Neural cell (in vitro differentiated cells): ENCODE data around the gene RAD9A. TPM values are rescaled to one million over a fixed set of nuclear protein-coding genes. Genes with fewer than 3 reads are reported as not detected.
"Not testable (repeated sequence)": the region's sequence is repeated elsewhere in the genome, so short reads cannot be mapped to it uniquely, and the experiment has no call there.

Source experiments
- H2AFZ ChIP-seq: fragments of 200-600, 300-800 bp; sonication (generic), shearing (Covaris generic); 2 replicates; pipeline ENCODE4 v1.6.0; 2014; ENCODE audit warnings: low read depth, mild to moderate bottlenecking, antibody characterized with exemption, low read length, moderate library complexity
- H3F3A ChIP-seq: fragments of 200-600 bp; shearing (Covaris generic); 2 replicates; pipeline ENCODE4 v1.6.1; 2016; ENCODE audit warnings: mild to moderate bottlenecking, moderate library complexity, mixed read lengths, antibody characterized with exemption, low read length; ENCODE audit not compliant: insufficient read depth, poor library complexity, severe bottlenecking
- H3K27ac ChIP-seq: fragments of 200-600, 300-800 bp; sonication (generic), shearing (Covaris generic); 2 replicates; pipeline ENCODE4 v1.5.1; 2014; ENCODE audit warnings: mild to moderate bottlenecking, low read length, moderate library complexity
- H3K27me3 ChIP-seq: fragments of 300-800, 200-600 bp; sonication (generic), shearing (Covaris generic); 2 replicates; pipeline ENCODE4 v1.6.0; 2014; ENCODE audit warnings: mild to moderate bottlenecking, low read depth, low read length, moderate library complexity; ENCODE audit not compliant: insufficient read depth
- H3K36me3 ChIP-seq: fragments of 300-800, 200-600 bp; sonication (generic), shearing (Covaris generic); 2 replicates; pipeline ENCODE4 v1.5.1; 2014; ENCODE audit warnings: mild to moderate bottlenecking, antibody characterized with exemption, low read length, moderate library complexity; ENCODE audit not compliant: insufficient read depth
- H3K4me2 ChIP-seq: fragments of 300-800, 200-600 bp; sonication (generic), shearing (Covaris generic); 2 replicates; pipeline ENCODE4 v1.6.0; 2014; ENCODE audit warnings: mild to moderate bottlenecking, low read length
- H3K4me3 ChIP-seq: fragments of 300-800, 200-600 bp; sonication (generic), shearing (Covaris generic); 2 replicates; pipeline ENCODE4 v1.5.1; 2014; ENCODE audit warnings: mild to moderate bottlenecking, low read length, moderate library complexity
- H3K79me2 ChIP-seq: fragments of 200-600 bp; shearing (Covaris generic); replicated peaks from 2 replicates; pipeline ENCODE4 v1.6.0; 2014; ENCODE audit warnings: mild to moderate bottlenecking, low read length, moderate library complexity; ENCODE audit not compliant: insufficient read depth
- H3K9ac ChIP-seq: fragments of 300-800, 200-600 bp; sonication (generic), shearing (Covaris generic); 2 replicates; pipeline ENCODE4 v1.6.1; 2016; ENCODE audit warnings: mild to moderate bottlenecking, low read length, mixed read lengths
- H3K9me2 ChIP-seq: fragments of 200-600 bp; shearing (Covaris generic); 2 replicates; pipeline ENCODE4 v1.6.1; 2016; ENCODE audit warnings: mild to moderate bottlenecking, low read length, mixed read lengths; ENCODE audit not compliant: insufficient read depth
- H3K9me3 ChIP-seq: fragments of 200-600, 300-800 bp; sonication (generic), shearing (Covaris generic); 2 replicates; pipeline ENCODE4 v1.6.1; 2016; ENCODE audit warnings: mild to moderate bottlenecking, mixed run types, low read length, moderate library complexity, mixed read lengths
- H4K20me1 ChIP-seq: fragments of 200-600 bp; shearing (Covaris generic); 2 replicates; pipeline ENCODE4 v1.6.1; 2016; ENCODE audit warnings: mild to moderate bottlenecking, mixed run types; ENCODE audit not compliant: insufficient read depth
- CTCF ChIP-seq: fragments of 450-650 bp; IDR thresholded peaks from 2 replicates; pipeline ENCODE4 v1.5.1; 2014; ENCODE audit warnings: antibody characterized with exemption, mild to moderate bottlenecking, moderate library complexity; ENCODE audit not compliant: poor library complexity, severe bottlenecking
- EP300 ChIP-seq: fragments of 450-650 bp; conservative IDR thresholded peaks from 2 replicates; pipeline ENCODE4 v1.6.1; 2014; ENCODE audit warnings: antibody characterized with exemption, mild to moderate bottlenecking, moderate library complexity; ENCODE audit not compliant: poor library complexity, severe bottlenecking
- EZH2 ChIP-seq: fragments of 200-600, 300-800 bp; shearing (Covaris generic), sonication (generic); IDR thresholded peaks from 2 replicates; pipeline ENCODE4 v1.6.1; 2014; ENCODE audit warnings: antibody characterized with exemption, low read length, borderline replicate concordance, mild to moderate bottlenecking; ENCODE audit not compliant: insufficient read depth, poor library complexity, severe bottlenecking
- MXI1 ChIP-seq: fragments of 450-650 bp; conservative IDR thresholded peaks from 2 replicates; pipeline ENCODE4 v1.6.1; 2014; ENCODE audit warnings: antibody characterized with exemption, mild to moderate bottlenecking; ENCODE audit not compliant: poor library complexity, severe bottlenecking
- POLR2AphosphoS5 ChIP-seq: IDR thresholded peaks from 2 replicates; pipeline ENCODE4 v1.6.1; 2012
- RAD21 ChIP-seq: fragments of 450-650 bp; conservative IDR thresholded peaks from 2 replicates; pipeline ENCODE4 v1.6.1; 2014; ENCODE audit warnings: antibody characterized with exemption, mild to moderate bottlenecking, moderate library complexity
- SMC3 ChIP-seq: fragments of 450-650 bp; conservative IDR thresholded peaks from 2 replicates; pipeline ENCODE4 v1.6.1; 2014; ENCODE audit warnings: antibody characterized with exemption, mild to moderate bottlenecking, moderate library complexity; ENCODE audit not compliant: poor library complexity
- TAF1 ChIP-seq: IDR thresholded peaks from 2 replicates; pipeline ENCODE4 v1.6.1; 2012; ENCODE audit warnings: low read depth
- polyA plus RNA-seq: library from polyadenylated mRNA; depleted of rRNA; stranded (reverse); fragments of >200 nt; gene quantifications from 2 replicates; pipeline ENCODE4 v1.2.3, GENCODE V29; 2014
- TF ChIP-seq, protein P1 (sequence below): IDR thresholded peaks from 2 replicates; pipeline ENCODE4 v1.6.1; 2012; ENCODE audit warnings: borderline replicate concordance

The RAD9A gene
- polyA plus RNA-seq, 1 donor from 2014 or later, result 59.6 TPM

- Histone ChIP-seq H3K27me3 (no peaks in the 10 kb centered on the region), H3K9ac (no peak overlapping the region)
Observed at GRCh38 chr11:67423891-67424613, 32.3 kb downstream of the RAD9A start.

DNA sequence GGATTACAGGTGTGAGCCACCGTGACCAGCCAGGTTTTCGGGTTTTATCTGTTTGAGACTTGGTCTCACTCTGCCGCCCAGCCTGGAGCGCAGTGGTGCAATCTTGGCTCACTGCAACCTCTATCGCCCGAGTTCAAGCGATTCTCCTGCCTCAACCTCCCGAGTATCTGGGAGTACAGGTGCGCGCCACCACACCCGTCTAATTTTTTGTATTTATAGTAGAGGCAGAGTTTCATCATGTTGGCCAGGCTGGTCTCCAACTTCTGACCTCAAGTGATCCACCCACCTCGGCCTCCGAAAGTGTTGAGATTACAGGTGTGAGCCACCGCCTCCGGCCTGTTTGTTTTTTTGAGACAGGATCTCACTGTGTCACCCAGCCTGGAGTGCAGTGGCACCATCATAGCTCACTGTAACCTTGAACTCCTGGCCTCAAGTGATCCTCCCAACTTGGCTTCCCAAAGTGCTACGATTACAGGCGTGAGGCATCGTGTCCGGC, 35.6 kb downstream of the RAD9A start:
- not testable (repeated sequence) for H3K4me2 ChIP-seq, H3K27me3 ChIP-seq, H4K20me1 ChIP-seq, H3K36me3 ChIP-seq, H3F3A ChIP-seq, H3K9me2 ChIP-seq, H3K9me3 ChIP-seq, H3K79me2 ChIP-seq
- H3K9ac ChIP-seq, result peak overlapping the region; percentile 97
- peak overlapping the region; percentile 84 for H3K27ac ChIP-seq
- H3K4me3 ChIP-seq, result peak overlapping the region; percentile 98
- peak overlapping the region; percentile 91 for H2AFZ ChIP-seq

More at GRCh38 chr11:67423891-67424613, 32.3 kb downstream of the RAD9A start:
- Histone ChIP-seq H3K4me2 (no peak overlapping the region), H3K27ac (no peak overlapping the region), H3F3A (no peaks in the 10 kb centered on the region), H3K79me2 (peaks cover 6% of the 10 kb centered on the region), H3K4me3 (no peak overlapping the region), H3K36me3 (no peaks in the 10 kb centered on the region), H2AFZ (no peak overlapping the region), H4K20me1 (no peaks in the 10 kb centered on the region), H3K9me2 (no peaks in the 10 kb centered on the region), H3K9me3 (no peaks in the 10 kb centered on the region)
- TF ChIP-seq EZH2 (no peak), TAF1 (no peak), SMC3 (no peak)

- Histone ChIP-seq H3K4me2 (peak within 1 kb of the TSS; percentile 100), H4K20me1 (no peaks in the 10 kb centered on the region), H3K79me2 (peaks cover 9% of the 10 kb centered on the region), H3K36me3 (no peaks in the 10 kb centered on the region), H3K9me2 (no peaks in the 10 kb centered on the region), H3K27ac (peak within 1 kb of the TSS; percentile 84), H3K9me3 (no peaks in the 10 kb centered on the region), H3F3A (no peaks in the 10 kb centered on the region), H2AFZ (peak within 1 kb of the TSS; percentile 91), H3K4me3 (peak within 1 kb of the TSS; percentile 98), H3K9ac (peak within 1 kb of the TSS; percentile 97), H3K27me3 (no peaks in the 10 kb centered on the region)
- TF ChIP-seq TAF1 (peak; percentile 72), POLR2AphosphoS5 (peak; percentile 92), SMC3 (no peak), EP300 (peak; percentile 75), CTCF (no peak), MXI1 (peak; percentile 81), EZH2 (no peak), RAD21 (peak; percentile 30)
- TF ChIP-seq, protein P1, sequence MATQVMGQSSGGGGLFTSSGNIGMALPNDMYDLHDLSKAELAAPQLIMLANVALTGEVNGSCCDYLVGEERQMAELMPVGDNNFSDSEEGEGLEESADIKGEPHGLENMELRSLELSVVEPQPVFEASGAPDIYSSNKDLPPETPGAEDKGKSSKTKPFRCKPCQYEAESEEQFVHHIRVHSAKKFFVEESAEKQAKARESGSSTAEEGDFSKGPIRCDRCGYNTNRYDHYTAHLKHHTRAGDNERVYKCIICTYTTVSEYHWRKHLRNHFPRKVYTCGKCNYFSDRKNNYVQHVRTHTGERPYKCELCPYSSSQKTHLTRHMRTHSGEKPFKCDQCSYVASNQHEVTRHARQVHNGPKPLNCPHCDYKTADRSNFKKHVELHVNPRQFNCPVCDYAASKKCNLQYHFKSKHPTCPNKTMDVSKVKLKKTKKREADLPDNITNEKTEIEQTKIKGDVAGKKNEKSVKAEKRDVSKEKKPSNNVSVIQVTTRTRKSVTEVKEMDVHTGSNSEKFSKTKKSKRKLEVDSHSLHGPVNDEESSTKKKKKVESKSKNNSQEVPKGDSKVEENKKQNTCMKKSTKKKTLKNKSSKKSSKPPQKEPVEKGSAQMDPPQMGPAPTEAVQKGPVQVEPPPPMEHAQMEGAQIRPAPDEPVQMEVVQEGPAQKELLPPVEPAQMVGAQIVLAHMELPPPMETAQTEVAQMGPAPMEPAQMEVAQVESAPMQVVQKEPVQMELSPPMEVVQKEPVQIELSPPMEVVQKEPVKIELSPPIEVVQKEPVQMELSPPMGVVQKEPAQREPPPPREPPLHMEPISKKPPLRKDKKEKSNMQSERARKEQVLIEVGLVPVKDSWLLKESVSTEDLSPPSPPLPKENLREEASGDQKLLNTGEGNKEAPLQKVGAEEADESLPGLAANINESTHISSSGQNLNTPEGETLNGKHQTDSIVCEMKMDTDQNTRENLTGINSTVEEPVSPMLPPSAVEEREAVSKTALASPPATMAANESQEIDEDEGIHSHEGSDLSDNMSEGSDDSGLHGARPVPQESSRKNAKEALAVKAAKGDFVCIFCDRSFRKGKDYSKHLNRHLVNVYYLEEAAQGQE, result peak; percentile 60
Observed at GRCh38 chr11:67428052-67429001, 36.5 kb downstream of the RAD9A start, which contains the start of gene RPS6KB2. RPS6KB2 (plus strand) TSS chr11:67428494; CDS start chr11:67428546, 52 bp downstream.
